ENCODE results near the gene PNLDC1. TPM values are rescaled to one million over a fixed set of nuclear protein-coding genes. Genes with fewer than 3 reads are reported as not detected.
"Not testable (repeated sequence)": the region's sequence is repeated elsewhere in the genome, so short reads cannot be mapped to it uniquely, and the experiment has no call there.

Gene PNLDC1
- total and polyA plus RNA-seq, 4 donors = 0.10 to 0.78 (median 0.43) TPM

DNA sequence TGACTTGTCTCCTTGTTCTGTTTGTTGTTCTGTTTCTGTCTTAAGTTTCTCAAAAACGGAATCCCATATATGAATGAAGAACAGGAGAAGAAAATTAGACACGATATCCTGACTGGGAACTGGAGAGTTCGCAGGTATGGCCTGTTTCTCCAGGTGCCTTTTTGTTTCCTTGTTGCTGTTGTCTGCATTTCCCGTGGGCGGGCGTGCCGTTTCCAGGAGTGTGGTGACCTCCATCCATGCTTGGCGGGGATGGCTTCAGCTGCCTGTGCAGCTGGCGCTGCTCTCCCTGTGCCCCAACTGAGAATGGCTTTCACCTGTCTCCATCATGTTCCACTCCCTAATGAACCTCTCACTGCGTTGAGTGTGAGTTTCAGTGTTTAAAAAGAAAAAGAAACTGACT is 4.4 kb downstream of the PNLDC1 start:
- H3K27ac ChIP-seq (ENCODE audit: low read depth, low read length) = no peak overlapping the region

DNA sequence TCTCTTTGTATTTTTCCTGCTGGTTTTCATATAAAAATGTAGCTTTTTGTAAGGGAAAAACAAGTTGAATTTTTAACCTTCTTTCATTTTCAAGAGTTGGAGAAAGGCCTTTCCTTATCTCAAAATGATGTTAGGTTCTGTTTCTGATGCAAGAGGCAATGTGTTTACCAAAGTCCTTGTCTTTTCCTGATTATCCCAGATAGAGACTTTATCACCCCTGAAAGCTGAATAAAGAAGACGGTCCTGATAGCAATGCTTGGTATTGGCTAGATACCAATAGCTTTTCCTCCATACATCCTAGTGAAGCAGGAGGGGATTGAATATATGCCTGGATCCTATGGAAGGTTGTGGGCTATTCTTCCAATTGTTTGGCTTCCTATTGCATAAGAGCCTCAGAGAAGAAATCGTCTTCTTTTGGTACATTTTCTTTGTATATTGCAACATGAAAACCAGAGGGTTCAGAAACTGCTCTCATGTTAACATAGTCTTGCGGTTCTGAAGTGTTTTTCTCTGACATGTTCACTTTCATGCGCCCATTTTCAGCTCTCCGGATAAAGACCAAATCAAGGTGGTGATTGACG is 5.5 kb downstream of the PNLDC1 start:
- Histone ChIP-seq H3K4me3 (ENCODE audit: low read depth, low read length) (no peak overlapping the region), H3K27me3 (ENCODE audit: control insufficient read depth, insufficient read depth, low read length) (no peaks in the 10 kb centered on the region), H3K36me3 (ENCODE audit: control insufficient read depth, insufficient read depth, low read length) (peaks cover 3% of the 10 kb centered on the region), H3K9me3 (ENCODE audit: control insufficient read depth, insufficient read depth, low read length) (no peaks in the 10 kb centered on the region), H3K27ac (ENCODE audit: low read depth, low read length) (no peak overlapping the region), H3K4me1 (ENCODE audit: control insufficient read depth, insufficient read depth, low read length) (no peaks in the 10 kb centered on the region)
- DNase-seq (ENCODE audit: low read depth in 4 of 6, low spot score in 6 of 6) = no peak
- WGBS (ENCODE audit: insufficient coverage) = 95% methylated on average over 4 of the region's 6 CpGs

More for the DNA sequence above, 4.4 kb downstream of the PNLDC1 start:
- no peaks in the 10 kb centered on the region for H3K27me3 ChIP-seq (ENCODE audit: control insufficient read depth, insufficient read depth, low read length)
- 92% methylated on average over 7 of the region's 10 CpGs for WGBS (ENCODE audit: insufficient coverage)
- no peaks in the 10 kb centered on the region for H3K9me3 ChIP-seq (ENCODE audit: control insufficient read depth, insufficient read depth, low read length)
- H3K4me1 ChIP-seq (ENCODE audit: control insufficient read depth, insufficient read depth, low read length) = no peaks in the 10 kb centered on the region
- DNase-seq (ENCODE audit: low read depth in 4 of 6, low spot score in 6 of 6) = no peak
- peaks cover 13% of the 10 kb centered on the region for H3K36me3 ChIP-seq (ENCODE audit: control insufficient read depth, insufficient read depth, low read length)
- no peak overlapping the region for H3K4me3 ChIP-seq (ENCODE audit: low read depth, low read length)

GRCh38 chr6:159806021-159806458 is 6.0 kb downstream of the PNLDC1 start:
- Histone ChIP-seq H3K27me3 (ENCODE audit: control insufficient read depth, insufficient read depth, low read length) (no peaks in the 10 kb centered on the region), H3K9me3 (ENCODE audit: control insufficient read depth, insufficient read depth, low read length) (no peaks in the 10 kb centered on the region), H3K27ac (ENCODE audit: low read depth, low read length) (no peak overlapping the region), H3K4me1 (ENCODE audit: control insufficient read depth, insufficient read depth, low read length) (no peaks in the 10 kb centered on the region), H3K4me3 (ENCODE audit: low read depth, low read length) (no peak overlapping the region), H3K36me3 (ENCODE audit: control insufficient read depth, insufficient read depth, low read length) (no peaks in the 10 kb centered on the region)
- WGBS (ENCODE audit: insufficient coverage) = 87% methylated on average over 7 of the region's 9 CpGs
- DNase-seq (ENCODE audit: low read depth in 4 of 6, low spot score in 6 of 6) = no peak

- Histone ChIP-seq H3K36me3 (ENCODE audit: control insufficient read depth, insufficient read depth, low read length) (no peaks in the 10 kb centered on the region), H3K4me1 (ENCODE audit: control insufficient read depth, insufficient read depth, low read length) (no peaks in the 10 kb centered on the region), H3K9me3 (ENCODE audit: control insufficient read depth, insufficient read depth, low read length) (no peaks in the 10 kb centered on the region), H3K27ac (ENCODE audit: low read depth, low read length) (no peak overlapping the region), H3K4me3 (ENCODE audit: low read depth, low read length) (no peak overlapping the region), H3K27me3 (ENCODE audit: control insufficient read depth, insufficient read depth, low read length) (no peaks in the 10 kb centered on the region)
- 93% methylated on average over 2 of the region's 5 CpGs for WGBS (ENCODE audit: insufficient coverage)
- DNase-seq (ENCODE audit: low read depth in 4 of 6, low spot score in 6 of 6) = no peak
Measured at GRCh38 chr6:159807150-159807858, 7.2 kb downstream of the PNLDC1 start.

DNA sequence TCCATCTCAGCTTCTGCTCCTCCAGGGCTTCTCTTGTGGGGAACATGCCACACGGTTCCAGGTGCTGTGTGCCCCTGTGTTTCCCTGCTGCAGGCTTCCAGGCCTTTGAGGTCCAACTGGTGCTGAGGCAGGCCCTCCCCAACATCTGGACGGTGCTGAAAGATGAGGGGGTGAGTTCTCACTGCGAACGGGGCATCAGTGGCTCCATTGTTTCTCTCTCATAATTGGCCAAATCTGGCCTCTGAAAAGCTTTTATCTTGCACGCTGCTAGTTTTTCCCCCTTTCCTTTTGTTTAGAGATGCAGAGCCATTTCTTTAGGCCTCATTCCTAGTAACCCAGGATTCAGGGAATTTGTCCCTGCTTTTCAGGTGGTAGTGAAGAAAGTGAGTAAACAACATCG is 8.6 kb downstream of the PNLDC1 start:
- Histone ChIP-seq H3K27ac (ENCODE audit: low read depth, low read length) (no peak overlapping the region), H3K27me3 (ENCODE audit: control insufficient read depth, insufficient read depth, low read length) (no peaks in the 10 kb centered on the region), H3K4me3 (ENCODE audit: low read depth, low read length) (no peak overlapping the region), H3K9me3 (ENCODE audit: control insufficient read depth, insufficient read depth, low read length) (no peaks in the 10 kb centered on the region), H3K36me3 (ENCODE audit: control insufficient read depth, insufficient read depth, low read length) (no peaks in the 10 kb centered on the region), H3K4me1 (ENCODE audit: control insufficient read depth, insufficient read depth, low read length) (no peaks in the 10 kb centered on the region)
- DNase-seq (ENCODE audit: low read depth in 4 of 6, low spot score in 6 of 6) = no peak
- 71% methylated on average over 3 of the region's 6 CpGs for WGBS (ENCODE audit: insufficient coverage)

DNA sequence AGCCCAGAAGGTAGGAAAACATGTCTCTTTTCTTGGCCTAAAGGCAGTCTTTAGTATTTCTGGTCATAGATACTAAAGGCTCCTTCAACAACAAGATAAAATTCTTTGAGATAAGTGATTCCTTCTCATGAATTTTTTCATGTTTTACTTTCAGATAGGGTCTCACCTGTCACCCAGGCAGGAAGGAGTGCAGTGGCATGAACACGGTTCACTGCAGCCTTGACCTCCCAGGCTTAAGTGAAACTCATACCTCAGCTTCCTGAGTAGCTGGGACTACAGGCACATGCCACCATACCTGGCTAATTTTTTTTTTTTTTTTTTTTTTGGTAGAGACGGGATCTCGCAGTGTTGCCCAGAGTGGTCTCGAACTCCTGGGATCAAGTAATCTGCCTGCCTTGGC is 9.1 kb downstream of the PNLDC1 start:
- H3K4me1 ChIP-seq (ENCODE audit: control insufficient read depth, insufficient read depth, low read length) = no peaks in the 10 kb centered on the region
- DNase-seq (ENCODE audit: low read depth in 4 of 6, low spot score in 6 of 6) = no peak
- no peaks in the 10 kb centered on the region for H3K27me3 ChIP-seq (ENCODE audit: control insufficient read depth, insufficient read depth, low read length)
- WGBS (ENCODE audit: insufficient coverage) = 100% methylated on average over 2 of the region's 4 CpGs
- no peaks in the 10 kb centered on the region for H3K36me3 ChIP-seq (ENCODE audit: control insufficient read depth, insufficient read depth, low read length)
- H3K27ac ChIP-seq (ENCODE audit: low read depth, low read length) = no peak overlapping the region
- H3K9me3 ChIP-seq (ENCODE audit: control insufficient read depth, insufficient read depth, low read length) = no peaks in the 10 kb centered on the region
- H3K4me3 ChIP-seq (ENCODE audit: low read depth, low read length) = no peak overlapping the region

- Histone ChIP-seq H3K36me3 (ENCODE audit: control insufficient read depth, insufficient read depth, low read length) (no peaks in the 10 kb centered on the region), H3K27me3 (ENCODE audit: control insufficient read depth, insufficient read depth, low read length) (no peaks in the 10 kb centered on the region), H3K9me3 (ENCODE audit: control insufficient read depth, insufficient read depth, low read length) (no peaks in the 10 kb centered on the region), H3K4me1 (ENCODE audit: control insufficient read depth, insufficient read depth, low read length) (no peaks in the 10 kb centered on the region), H3K4me3 (ENCODE audit: low read depth, low read length) (no peak overlapping the region), H3K27ac (ENCODE audit: low read depth, low read length) (no peak overlapping the region)
- DNase-seq (ENCODE audit: low read depth in 4 of 6, low spot score in 6 of 6) = no peak
- WGBS (ENCODE audit: insufficient coverage) = 85% methylated on average over 9 of the region's 9 CpGs
Measured at GRCh38 chr6:159813781-159814180, 13.7 kb downstream of the PNLDC1 start.

DNA sequence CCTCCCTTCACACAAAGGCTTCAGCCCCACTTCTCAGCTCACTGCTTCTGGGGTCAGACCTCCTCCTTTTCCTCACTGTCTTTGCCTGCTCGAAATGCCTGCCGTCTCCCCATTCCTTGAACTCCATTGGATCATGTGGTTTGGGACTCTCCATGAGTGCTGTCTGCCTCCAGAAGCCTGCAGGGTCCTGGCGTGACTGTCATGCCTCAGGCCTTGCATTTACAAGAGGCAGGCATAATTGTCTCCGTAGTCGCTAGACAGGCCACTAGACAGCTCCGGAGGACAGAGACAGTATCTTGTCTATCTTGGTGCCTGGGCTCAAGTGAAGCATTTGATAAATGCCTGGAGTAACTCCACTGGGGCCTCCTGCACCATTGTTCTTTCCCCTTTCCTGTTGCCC is 15.3 kb downstream of the PNLDC1 start:
- Histone ChIP-seq H3K4me1 (ENCODE audit: control insufficient read depth, insufficient read depth, low read length) (no peaks in the 10 kb centered on the region), H3K27ac (ENCODE audit: low read depth, low read length) (no peak overlapping the region), H3K9me3 (ENCODE audit: control insufficient read depth, insufficient read depth, low read length) (no peaks in the 10 kb centered on the region), H3K4me3 (ENCODE audit: low read depth, low read length) (no peak overlapping the region), H3K27me3 (ENCODE audit: control insufficient read depth, insufficient read depth, low read length) (peaks cover 2% of the 10 kb centered on the region), H3K36me3 (ENCODE audit: control insufficient read depth, insufficient read depth, low read length) (peaks cover 2% of the 10 kb centered on the region)
- WGBS (ENCODE audit: insufficient coverage) = 51% methylated on average over 6 of the region's 6 CpGs
- DNase-seq (ENCODE audit: low read depth in 4 of 6, low spot score in 6 of 6) = no peak

DNA sequence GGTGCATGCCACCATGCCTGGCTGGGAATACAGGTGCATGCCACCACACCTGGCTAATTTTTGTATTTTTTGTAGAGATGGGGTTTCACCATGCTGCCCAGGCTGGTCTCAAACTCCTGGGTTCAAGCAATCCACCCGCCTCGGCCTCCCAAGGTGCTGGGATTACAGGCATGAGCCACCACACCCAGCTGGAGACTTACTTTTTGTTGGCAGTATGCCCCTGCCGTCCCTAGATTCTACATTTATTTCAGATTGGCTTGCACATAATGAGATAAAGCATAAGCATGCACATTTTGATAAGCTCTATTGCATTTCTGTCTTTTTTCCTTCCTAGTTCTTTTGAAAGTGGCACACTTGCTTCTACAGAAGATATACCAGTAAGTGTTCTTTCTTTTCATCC is 16.7 kb downstream of the PNLDC1 start:
- not testable (repeated sequence) for DNase-seq (ENCODE audit: low read depth in 4 of 6, low spot score in 6 of 6); H3K4me3 ChIP-seq (ENCODE audit: low read depth, low read length); H3K9me3 ChIP-seq (ENCODE audit: control insufficient read depth, insufficient read depth, low read length); H3K36me3 ChIP-seq (ENCODE audit: control insufficient read depth, insufficient read depth, low read length); H3K4me1 ChIP-seq (ENCODE audit: control insufficient read depth, insufficient read depth, low read length); H3K27me3 ChIP-seq (ENCODE audit: control insufficient read depth, insufficient read depth, low read length); H3K27ac ChIP-seq (ENCODE audit: low read depth, low read length)
- 94% methylated on average over 3 of the region's 3 CpGs for WGBS (ENCODE audit: insufficient coverage)

All from spinal cord (tissue), 10 donors.